NCI-H510A (cell line): ENCODE results near the gene ANKDD1A.
A peak's percentile ranks its signal among the peaks of the same experiment; 100 is the strongest.

Experiments used
- DNase-seq: peaks from one replicate; lab custom pipeline; 2025; lab: John Stamatoyannopoulos, UW

The ANKDD1A gene

GRCh38 chr15:64961013-64961412, 49.3 kb downstream of the ANKDD1A start:
- no peak for DNase-seq

GRCh38 chr15:64969401-64969800, 57.7 kb downstream of the ANKDD1A start:
- DNase-seq, result no peak

- DNase-seq, result no peak
These were observed 59.0 kb downstream of the ANKDD1A start for GRCh38 chr15:64970698-64971097.

DNA sequence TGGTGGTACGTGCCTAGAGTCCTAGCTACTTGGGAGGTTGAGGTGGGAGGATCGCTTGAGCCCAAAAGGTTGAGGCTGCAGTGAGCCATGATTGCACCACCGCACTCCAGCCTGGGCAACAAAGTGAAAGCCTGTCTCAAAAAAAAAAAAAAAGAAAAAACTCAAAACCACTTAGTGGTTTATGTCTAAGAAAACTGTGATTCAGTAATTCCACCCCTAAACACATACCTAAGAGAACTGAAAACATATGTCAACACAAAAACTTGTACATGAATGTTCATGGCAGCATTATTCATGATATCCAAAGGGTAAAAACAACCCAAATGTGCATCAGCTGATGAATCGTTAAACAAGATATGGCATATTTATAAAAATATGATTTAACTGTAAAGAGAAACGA, 63.7 kb downstream of the ANKDD1A start:
- DNase-seq, result no peak

DNA sequence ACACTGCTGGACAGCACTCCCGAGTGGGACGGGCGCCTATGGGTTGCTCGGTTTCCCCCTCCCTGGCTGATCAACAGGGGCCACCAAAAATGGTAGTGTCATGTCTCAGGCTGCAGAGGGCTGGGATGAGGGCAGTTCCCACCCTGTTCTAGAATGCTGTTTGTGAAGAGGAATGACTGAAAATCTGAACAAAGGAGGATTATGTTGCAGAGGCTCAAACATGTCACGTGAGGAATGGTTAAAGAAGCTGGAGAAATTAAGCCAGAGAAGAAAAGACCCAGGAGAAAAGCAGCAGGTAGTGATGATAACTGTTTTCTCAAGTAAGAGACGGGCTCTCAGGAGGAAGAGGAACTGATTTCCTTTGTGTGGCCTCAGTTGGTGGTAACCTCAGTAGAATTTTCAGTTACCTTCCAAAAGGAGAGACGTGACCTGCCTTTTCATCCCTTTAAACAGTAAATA, 67.6 kb downstream of the ANKDD1A start:
- DNase-seq, result no peak

- DNase-seq, result no peak
These were observed 70.2 kb downstream of the ANKDD1A start for GRCh38 chr15:64981812-64982431.

DNA sequence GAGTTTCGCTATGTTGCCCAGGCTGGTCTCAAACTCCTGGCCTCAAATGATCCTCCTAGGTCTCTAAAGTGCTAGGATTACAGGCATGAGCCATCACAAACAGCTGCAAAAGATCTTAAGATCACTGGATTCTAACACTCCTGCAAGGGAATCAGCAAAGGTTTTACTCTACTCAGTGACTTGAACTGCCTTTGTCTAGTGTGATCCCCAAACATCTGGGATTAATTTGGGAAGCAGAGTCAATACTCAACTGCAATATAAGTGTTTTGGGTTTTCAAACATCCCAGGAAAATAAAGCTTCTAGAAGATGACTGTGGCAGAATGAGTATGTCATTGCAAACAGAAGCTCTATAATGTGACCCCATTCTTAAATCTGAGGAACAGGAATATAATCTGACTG, 70.8 kb downstream of the ANKDD1A start:
- DNase-seq, result no peak

DNA sequence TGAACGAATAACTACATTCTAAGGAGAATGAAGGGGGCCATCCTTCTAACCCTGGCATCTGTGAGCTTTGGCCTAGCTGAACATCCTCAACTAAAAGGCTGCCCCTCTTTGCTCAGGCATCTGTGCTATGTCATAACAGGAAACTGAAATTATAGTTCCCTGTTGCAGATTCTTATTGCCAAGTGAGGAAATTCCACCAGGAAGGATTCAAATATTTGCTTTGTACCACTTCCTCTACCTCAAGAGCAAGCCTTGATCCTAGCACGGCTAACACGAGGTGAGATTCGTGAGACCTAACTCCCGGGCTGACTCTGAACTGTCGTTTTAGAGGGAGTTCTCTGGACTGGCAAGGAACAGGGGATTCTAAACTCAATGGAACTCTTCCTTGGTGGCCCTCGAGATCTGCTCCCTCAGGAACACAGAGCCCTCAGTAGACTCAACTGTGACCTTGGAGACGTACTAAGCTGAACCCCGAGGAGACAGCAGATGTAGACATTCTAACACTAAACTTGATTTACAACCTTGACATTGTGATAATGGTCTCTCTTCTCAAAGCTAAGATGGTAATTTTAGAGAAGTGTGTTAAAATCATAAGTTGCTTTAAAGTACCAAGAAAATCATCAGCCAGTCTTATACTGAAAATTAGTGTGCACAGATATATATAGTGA, 73.8 kb downstream of the ANKDD1A start:
- no peak for DNase-seq

- no peak for DNase-seq
These were observed 75.4 kb downstream of the ANKDD1A start for GRCh38 chr15:64987136-64987535.

GRCh38 chr15:64989416-64990167, 77.9 kb downstream of the ANKDD1A start, which contains the start of gene SPG21:
Gene SPG21, minus strand, starts transcription at chr15:64989914. Its CDS starts 6,345 bp downstream, at chr15:64983569.
- DNase-seq, result peak; percentile 59

DNA sequence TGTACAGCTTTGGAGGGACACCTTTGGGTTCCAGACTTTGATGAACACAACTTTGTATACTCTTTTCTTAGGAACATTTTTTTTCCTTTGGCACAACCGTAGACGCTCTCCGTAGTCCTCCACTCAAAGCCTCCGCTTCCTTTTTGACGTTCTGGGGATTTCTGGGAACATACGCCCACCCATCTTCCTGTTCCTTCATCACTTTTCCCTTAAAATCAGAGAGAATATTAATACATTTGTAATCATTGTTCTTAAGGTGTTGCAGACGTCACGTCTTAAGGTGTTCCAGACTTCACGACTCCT, 78.4 kb downstream of the ANKDD1A start:
- DNase-seq, result no peak

- no peak for DNase-seq
These were observed 79.9 kb downstream of the ANKDD1A start for GRCh38 chr15:64991536-64992135.

DNA sequence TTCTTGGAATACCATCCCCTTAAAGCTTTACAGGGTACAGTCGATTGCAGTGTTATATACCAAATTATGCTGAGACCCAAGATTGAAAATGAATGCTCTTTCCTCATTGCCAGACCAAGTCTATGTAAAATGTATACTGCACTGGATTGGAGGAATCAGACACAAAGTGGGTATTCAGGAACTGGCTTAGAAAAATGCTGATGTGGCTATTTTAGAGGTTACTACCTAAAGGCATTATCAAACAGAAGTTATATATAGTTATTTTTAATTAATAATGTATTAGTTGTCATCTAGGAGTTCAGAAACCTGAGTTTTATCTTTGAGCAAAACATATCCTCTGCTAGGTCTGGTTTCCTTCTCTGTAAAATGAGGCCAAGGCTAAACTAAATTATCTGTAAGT, 81.6 kb downstream of the ANKDD1A start:
- no peak for DNase-seq

DNA sequence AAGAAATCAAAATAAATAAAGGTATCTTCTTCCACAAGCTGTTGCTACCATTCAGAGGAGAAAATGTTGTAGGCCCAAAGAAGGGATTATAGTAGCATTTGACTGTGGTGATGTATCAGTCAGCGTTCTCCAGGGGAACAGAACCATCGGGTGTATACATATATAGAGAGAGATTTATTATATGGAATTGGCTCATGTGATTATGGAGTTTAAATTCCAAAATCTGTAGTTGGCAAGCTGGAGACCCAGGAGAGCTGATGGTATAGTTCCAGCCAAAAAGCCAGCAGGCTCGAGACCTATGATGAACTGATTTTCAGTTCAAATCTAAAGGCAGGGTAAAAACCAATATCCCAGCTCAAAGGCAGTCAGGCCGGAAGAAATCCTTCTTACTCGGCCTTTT, 85.4 kb downstream of the ANKDD1A start:
- DNase-seq, result no peak

GRCh38 chr15:64997745-64998375, 86.2 kb downstream of the ANKDD1A start:
- no peak for DNase-seq

DNA sequence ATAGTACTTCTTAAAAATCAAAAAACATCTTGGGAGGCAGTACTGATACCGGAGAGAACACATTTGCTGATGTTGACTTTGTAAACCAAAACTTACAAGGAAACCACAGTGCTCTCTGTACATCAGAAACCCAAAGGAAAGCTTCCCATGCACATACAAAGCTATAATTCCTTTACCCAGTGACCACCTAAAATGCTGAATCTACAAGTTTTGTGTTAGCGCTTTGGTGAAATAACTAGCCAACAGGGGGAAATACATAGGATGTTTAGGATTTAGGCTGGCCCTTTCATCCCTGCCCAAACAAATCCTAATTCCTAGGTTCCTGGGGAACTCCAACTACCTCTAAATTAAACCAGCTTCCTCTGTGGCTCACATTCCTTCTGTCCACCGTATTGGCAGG, 93.3 kb downstream of the ANKDD1A start:
- DNase-seq, result no peak

DNA sequence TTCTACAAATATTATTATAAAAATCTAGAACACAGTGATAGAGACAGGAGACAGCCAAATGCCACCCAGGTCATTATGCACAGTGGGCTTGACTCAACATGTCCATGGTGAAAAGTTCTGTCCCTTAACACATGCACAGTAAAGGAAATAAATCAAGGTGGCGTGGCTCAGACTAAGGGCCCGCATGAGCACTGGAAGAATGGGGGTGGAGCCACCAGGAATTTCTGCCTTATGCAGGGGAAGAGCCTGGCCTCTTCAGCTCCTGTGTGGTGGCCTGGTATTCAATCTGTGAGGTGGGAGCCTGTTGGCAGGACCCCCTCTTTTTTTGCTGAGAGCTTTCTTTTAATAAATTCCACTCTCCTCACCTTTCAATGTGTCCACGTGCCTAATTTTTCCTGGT, 95.2 kb downstream of the ANKDD1A start:
- DNase-seq, result no peak
